Medulla oblongata (tissue), 1 donor: ENCODE results near the gene MRPL51.
A peak's percentile ranks its signal among the peaks of the same experiment; 100 is the strongest.
"Not testable (repeated sequence)": the region's sequence is repeated elsewhere in the genome, so short reads cannot be mapped to it uniquely, and the experiment has no call there.

Experiments used
- DNase-seq: peaks from one replicate; pipeline ENCODE4 v3.0.0-alpha.2; 2015; ENCODE audit errors: extremely low spot score

Gene MRPL51

DNA sequence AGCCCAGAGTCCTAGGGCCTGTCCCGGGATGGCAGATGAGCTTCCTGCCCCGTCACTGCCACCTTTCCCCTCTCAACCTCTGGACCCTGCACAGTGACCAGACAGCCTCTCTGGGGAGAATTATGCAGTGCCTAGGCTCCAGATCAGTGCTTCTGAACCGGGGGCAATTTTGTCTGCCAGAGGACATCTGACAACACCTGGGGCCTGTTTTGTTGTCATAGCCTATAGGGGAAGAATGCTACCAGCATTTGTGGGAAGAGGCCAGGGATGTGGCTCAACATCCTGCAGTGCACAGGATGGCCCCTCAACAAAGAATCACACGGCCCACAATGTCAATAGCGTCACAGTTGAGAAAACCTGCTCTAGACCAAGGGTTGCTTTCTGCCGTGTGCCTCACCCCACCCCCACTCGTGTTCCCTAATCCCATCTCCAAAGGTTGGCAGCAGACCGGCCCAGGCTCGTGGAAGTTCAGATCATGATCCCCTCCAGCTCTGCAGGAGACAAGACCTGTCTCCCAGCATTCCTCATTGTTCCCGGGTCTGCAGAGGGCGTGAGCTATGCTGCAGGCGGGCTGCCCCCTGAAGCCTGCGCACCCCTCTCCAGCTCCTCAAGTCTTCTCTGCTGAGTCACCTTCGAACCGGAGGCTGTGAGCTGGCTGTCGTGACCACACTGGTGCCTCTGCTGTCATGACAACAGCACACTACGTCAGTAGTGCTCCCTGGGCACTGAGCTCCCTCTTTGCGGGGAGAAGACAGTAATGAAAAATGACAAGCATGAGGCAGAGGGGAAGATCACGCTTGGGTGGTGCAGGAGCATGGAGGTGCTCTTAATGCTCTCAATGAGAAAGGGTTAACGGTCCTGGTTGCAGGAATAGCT, 39.2 kb upstream of the MRPL51 start:
- peak; percentile 85 for DNase-seq

DNA sequence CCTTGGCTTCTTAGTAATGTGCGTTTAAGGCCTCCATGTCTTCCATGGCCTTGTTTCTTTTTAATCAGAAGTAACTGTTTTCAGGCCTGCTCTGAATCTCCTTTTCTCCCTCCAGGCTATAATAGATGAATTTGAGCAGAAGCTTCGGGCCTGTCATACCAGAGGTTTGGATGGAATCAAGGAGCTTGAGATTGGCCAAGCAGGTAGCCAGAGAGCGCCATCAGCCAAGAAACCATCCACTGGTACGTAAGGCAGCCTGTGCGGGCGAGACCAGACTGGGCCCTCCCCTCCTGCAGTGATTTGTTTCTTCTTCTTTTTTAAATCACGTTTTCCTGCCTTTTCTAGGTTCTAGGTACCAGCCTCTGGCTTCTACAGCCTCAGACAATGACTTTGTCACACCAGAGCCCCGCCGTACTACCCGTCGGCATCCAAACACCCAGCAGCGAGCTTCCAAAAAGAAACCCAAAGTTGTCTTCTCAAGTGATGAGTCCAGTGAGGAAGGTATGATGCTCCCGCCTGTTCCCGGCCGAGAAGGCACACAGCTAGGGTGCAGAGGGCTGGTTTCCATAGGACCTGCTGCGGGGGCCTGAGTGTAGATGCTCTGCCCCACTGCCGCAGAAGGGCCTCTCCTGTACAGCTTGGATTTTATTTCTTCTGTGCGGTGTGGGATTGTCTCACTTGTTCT, 37.7 kb upstream of the MRPL51 start:
- DNase-seq: no peak

DNA sequence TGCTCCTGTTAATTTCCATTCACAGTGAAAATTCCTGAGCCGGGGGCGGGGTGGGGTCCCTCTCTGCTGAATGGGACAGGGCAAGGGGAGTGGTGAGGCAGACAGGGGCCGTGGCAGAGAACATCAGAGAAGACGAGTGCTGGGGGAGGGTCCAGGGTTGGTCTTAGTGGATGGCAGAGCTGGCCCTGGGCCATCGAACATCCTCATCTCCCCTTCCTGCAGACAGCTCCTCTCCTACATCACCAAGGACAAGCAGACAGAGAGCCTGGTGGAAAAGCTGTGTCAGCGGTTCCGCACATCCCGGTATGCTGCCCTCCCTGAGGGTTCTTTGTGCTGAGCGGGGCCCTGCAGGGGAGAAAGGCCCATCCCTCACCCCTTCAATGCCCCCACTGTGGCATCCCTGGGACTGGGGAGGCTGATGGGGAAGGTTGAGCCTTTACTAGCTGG, 36.3 kb upstream of the MRPL51 start:
- DNase-seq: no peak

DNA sequence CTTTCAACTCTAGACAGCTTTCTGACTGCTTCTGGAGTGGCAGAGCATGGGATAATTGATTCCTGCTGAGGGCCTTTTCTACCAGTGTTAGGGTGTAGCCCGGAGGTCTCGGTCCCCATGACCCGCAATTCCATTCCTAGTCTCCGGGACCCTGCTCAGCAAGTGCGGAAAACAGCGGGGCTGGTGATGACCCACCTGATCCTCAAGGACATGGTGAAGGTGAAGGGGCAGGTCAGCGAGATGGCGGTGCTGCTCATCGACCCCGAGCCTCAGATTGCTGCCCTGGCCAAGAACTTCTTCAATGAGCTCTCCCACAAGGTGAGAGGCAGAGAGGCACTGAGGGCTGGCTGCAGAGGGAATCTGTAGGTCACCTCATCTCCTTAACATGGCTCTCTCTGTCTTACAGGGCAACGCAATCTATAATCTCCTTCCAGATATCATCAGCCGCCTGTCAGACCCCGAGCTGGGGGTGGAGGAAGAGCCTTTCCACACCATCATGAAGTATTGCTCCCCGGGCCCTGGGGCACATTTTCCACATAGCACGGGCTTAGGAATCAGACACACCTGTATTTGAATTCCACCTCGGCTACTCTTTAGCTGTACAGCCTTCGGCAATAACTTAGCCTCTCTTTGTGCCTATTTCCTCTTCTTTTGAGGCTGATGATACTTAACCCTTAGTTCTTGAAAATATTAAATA, 35.6 kb upstream of the MRPL51 start:
- no peak for DNase-seq

DNA sequence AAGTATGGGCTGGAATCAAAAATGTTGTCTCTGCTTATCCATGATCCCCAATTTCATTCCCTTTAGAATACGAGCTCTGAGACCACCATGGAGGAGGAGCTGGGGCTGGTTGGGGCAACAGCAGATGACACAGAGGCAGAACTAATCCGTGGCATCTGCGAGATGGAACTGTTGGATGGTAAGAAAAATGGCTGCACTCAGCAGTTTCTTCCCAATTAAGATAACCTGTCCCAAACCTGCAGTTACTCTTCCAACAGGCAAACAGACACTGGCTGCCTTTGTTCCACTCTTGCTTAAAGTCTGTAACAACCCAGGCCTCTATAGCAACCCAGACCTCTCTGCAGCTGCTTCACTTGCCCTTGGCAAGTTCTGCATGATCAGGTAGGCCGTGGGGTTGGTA, 34.6 kb upstream of the MRPL51 start:
- DNase-seq: no peak

DNA sequence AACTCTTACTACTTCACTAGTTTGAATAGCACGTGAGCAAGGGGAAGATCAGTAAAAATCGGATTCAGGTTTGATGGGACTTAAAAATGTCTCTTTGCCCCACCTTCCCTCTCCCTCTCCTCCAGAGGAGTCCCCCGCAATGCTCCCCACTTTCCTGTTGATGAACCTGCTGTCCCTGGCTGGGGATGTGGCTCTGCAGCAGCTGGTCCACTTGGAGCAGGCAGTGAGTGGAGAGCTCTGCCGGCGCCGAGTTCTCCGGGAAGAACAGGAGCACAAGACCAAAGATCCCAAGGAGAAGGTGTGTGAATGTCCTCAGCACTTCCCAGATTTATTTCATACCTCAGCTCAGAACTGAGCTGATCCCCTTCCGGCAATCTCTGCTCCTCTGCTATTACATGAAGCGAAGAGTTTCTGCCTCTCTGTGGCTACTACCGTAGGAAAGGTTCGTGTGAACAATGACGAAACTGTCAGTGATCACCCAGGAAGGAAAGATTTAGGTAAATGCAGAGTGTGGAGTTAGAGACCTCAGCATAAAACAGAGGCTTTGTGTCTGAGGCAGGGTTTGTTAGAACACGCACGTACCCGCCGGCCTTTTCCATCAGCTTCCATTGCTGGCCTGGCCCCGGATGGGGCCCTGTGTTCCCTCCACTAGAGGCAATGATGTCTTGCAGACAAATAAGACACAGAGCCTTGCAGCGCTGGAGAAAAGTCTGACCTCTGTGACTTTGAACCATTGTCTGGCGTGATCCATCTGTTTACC, 33.9 kb upstream of the MRPL51 start:
- DNase-seq: no peak

DNA sequence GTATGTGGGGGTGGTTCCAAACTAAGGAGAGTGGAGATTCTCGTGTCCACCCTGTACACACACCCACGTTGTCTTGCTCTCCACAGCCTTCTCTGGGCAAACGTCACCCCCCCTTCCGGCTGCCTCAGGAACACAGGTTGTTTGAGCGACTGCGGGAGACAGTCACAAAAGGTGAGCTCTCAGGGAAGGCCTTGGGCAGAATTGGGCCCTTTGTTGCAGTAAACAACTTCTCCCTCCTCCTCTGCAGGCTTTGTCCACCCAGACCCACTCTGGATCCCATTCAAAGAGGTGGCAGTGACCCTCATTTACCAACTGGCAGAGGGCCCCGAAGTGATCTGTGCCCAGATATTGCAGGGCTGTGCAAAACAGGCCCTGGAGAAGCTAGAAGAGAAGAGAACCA, 33.1 kb upstream of the MRPL51 start:
- no peak for DNase-seq

DNA sequence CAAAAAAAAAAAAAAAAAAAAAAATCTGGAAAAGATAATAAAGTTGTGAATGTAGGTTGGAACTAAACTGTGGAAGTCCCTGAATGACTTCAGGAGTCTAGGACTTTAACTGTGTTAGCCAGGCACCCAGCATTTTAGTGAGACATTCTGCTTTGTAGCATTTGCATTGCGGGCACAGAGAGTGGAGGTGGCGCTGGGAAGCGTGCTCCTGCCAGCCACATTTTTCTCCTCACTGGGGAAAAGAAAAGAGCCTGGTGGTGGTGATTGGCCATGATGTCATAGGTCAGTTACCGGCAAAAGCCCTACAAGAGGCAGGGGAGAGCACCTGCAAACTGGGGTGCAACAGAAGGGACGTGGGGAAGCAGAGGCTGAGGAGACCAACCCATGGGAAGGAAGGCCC, 31.6 kb upstream of the MRPL51 start:
- no peak for DNase-seq

DNA sequence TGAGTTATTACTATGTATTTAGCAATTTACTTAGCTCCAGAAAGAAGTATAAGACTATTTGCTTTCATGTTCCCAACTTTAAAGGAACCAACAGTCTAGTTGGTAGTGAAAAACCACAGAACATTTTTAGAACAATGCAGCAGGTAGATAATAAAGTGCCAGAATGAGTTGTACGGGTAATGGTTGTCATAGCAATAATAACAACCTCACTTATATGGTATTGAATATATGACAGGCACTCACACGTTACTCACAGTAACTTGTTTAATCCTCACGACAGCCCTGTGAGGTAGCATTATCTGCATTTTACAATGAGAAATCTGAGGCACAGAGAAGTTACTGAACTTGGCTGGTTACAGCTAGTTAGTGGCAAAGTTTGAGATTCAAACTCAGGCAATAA, 30.6 kb upstream of the MRPL51 start:
- no peak for DNase-seq

DNA sequence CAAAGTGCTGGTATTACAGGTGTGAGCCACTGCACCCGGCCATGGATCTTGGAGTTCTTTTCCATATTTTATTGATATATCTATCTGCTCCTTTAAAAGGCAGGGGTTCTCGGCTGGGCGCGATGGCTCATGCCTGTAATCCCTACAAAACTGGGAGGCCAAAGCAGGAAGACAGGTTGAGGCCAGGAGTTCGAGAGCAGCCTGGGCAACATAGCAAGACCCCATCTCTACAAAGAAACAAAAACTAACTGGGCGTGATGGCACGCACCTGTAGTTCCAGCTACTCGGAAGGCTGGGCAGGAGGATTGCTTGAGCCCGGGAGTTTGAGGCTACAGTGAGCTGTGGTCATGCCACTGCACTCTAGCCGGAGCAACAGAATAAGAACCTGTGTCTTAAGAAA, 29.1 kb upstream of the MRPL51 start:
- DNase-seq: no peak

DNA sequence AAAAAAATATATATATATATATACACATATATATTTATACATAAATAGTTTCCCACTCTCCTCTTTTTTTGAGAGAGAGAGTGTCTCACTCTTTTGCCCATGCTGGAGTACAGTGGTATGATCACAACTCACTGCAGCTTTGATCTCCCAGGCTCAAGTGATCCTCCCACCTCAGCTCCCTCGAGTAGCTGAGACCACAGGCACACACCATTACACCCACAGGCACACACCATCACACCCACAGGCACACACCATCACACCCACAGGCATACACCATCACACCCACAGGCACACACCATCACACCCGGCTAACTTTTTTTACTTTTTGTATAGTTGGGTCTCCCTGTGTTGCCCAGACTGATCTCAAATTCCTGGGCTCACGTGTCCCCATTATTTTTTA, 27.1 kb upstream of the MRPL51 start:
- no peak for DNase-seq

DNA sequence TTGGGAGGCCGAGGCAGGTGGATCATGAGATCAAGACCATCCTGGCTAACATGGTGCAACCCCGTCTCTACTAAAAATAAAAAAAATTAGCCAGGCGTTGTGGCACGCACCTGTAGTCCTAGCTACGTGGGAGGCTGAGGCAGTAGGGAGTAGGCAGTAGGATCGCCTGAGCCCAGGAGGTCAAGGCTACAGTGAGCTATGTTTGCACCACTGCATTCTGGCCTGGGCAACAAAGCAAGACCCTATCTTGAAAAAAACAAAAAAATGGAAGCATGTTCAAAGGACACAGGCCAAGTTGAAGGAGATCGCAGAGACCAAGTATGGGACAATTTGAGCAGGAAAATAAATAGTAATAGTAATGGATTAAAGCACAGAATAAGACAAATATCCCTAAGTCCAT, 15.0 kb upstream of the MRPL51 start:
- DNase-seq: no peak

DNA sequence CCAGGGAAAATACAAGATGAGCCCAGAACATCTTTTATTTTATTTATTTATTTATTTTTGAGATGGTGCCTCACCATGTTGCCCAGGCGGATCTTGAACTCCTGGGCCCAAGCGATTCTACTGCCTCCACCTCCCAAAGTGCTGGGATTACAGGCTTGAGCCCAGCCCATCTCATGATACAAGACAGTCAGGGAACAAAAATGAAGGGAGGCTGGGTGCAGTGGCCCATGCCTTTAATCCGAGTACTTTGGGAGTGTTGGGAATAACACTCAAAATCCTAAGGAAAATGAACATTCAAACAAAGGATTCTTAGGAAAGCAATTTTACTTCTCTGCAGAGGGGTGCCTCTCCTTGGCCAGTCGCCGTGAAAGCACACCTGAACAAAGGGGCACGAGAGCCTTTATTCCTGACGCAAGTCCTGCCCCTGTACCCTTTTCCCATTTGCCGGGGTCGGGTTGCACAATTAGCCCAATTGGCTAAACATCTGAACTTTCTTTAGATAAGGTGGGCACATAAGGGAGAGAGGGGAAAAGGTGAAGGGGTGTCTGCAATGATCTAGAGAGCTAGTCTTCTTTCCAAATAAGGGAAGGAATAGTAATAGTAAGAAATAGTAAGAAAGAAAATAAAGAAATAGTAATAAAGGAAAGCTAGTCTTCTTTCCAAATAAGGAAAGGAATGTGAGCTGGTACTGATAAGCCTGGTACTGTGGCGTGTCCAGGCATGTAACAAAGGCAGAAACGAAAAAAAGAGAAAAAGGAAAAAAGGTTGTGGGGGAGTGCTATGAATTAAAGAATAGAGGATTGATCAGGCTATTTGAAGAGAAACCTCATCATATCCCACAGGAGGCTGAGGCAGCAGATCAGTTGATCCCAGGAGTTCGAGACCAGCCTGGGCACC, 14.3 kb upstream of the MRPL51 start:
- DNase-seq: no peak

DNA sequence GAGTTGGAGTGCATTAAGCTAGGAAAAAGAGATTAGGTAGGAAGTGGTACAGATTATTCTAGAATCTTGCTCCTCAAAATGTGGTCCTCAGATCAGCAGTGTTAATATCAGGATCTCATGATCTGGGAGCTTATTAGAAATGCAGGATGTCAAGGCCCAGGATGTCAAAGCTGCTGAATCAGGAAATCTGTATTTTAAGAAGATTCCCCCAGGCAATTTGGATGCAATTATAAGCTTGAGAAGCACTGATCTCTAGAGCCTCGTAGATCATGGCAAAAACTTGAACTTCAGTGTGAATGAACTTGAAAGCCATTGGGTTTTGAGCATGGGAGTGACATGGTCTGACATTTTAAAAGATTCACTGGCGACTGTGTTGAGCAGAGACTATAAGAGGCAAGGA, 7.4 kb upstream of the MRPL51 start:
- no peak for DNase-seq

DNA sequence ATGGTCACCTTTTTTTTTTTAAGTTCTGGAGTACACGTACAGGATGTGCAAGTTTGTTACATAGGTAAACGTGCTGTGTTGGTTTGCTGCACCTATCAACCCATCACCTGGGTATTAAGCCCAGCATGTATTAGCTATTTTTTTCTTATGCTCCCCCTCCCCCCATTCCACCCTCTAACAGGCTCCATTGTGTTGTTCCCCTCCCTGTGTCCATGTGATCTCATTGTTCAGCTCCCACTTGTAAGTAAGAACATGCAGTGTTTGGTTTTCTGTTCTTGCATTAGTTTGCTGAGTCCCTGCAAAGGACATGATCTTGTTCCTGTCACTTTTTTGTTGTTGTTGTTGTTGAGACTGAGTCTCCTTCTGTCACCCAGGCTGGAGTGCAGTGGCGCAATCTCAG, 4.2 kb upstream of the MRPL51 start:
- DNase-seq: peak; percentile 60

DNA sequence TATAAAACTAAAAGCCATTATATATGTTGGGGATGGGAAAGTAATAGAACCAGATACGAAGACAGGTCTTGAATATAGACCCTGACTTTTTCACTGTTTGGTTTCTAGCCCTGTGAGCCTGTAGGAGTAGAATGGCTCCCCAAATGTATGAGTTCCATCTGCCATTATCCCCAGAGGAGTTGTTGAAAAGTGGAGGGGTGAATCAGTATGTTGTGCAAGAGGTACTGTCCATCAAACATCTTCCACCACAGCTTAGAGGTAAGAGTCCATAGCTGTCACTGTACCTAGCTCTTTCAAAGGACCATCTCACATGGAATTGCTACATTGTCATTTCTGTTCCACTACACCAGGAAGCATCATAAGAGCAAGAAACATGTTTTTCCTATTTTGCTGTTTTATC, 1.9 kb upstream of the MRPL51 start:
- DNase-seq: no peak

DNA sequence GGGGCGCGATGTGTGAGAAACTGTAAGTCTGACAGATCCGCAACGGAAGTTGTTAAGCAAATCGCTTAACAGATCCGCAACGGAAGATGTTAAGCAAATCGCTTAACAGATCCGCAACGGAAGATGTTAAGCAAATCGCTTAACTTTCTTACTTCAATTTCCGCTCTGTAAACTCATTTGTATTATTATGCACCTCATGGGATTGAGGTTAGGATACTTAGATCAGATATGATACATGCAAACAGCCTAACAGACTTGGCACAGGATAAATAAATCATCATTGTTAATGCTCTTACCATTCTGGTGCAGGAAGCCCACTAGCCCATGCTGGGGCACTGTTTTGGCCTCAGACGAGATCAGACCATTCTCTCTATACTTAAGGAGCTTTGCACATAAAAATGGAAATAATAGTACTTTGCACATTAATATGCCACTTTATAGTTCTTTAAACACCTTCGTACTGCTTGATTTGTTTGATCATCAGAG, 1.2 kb upstream of the MRPL51 start:
- peak; percentile 19 for DNase-seq

DNA sequence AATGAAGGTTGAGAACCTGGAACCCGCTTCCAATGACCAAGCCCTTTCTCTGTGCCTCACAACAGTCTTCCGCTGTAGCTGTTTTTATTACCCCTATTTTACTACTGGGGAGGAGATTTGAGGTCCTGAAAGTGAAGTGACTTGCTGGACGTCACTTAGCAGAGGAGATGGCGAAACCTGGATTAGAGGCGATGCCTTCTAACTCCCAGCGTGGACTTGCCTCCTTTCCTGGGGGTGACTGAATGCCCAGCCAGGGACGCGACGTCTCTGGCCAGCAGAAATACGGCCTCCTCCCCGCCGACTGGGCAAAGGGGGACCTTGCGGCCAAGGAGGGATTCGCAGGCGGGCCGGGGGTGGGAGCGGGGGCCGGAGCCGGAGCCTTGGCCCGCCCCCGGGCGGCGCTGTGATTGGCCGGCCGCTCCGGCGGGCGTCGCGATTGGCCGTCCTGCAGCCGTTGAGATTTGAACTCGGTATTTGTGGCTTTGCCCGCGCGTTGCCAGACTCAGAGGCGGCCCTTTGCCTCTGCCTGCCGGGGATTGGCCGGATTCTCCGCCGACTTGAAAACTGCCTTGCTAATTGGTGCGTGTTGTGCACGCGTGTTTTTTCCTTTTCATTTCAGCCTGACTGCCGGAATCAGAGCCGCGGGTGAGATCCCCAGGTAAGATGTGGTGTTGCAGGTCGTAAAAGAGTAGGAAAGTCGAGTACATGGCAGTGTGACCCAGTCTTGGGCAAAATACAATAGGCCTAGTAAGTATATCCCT, 615 bp upstream of the MRPL51 start, which contains the start of gene NCAPD2:
NCAPD2 (plus strand) TSS at position 606 of the 761 bp plus-strand sequence. CDS start 997 bp downstream, outside the sequence.
- peak; percentile 98 for DNase-seq

DNA sequence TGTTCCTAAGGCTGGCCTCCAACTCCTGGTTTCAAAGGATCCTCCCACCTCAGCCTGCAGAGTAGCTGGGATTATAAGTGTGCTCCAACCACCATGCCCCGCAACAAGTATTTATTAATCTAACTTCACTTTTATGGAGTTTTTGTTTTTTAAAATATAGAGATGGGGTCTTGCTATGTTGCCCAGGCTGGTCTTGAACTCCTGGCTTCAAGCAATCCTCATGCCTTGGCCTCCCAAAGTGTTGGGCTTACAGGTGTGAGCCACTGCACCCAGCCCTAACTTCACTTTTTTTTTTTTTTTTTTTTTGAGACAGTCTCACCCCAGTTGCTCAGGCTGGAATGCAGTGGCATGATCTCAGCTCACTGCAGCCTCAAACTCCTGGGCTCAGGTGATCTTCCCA, 2.4 kb downstream of the MRPL51 start:
- DNase-seq: not testable (repeated sequence)

DNA sequence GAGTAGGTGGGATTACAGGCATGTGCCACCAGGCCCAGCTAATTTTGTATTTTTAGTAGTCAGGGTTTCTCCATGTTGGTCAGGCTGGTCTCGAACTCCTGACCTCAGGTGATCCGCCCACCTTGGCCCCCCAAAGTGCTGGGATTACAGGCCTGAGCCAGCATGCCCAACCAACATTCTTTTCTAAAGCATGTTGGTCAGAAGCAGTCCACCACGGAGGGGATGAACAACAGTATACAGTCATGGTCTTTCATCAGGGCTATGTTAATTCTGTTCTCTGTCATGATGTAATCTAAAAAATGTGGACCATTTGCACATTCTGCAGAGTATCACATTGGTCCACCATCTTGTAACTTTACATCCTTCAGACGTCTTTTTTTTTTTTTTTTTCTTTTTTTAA, 3.6 kb downstream of the MRPL51 start:
- DNase-seq: no peak
